Epithelial cell of proximal tubule (primary cell): ENCODE data around the gene CFL2. TPM values are rescaled to one million over a fixed set of nuclear protein-coding genes. Genes with fewer than 3 reads are reported as not detected.

Source experiments
- DNase-seq: peaks from one replicate; pipeline ENCODE4 v3.0.0-alpha.2; 2011; ENCODE audit warnings: low read depth
- H3K4me3 ChIP-seq: 2 replicates; pipeline ENCODE4 v1.5.1; 2011; ENCODE audit warnings: low read depth, mild to moderate bottlenecking, low read length
- CTCF ChIP-seq: conservative IDR thresholded peaks from 2 replicates; pipeline ENCODE4 v1.5.1; 2012; ENCODE audit warnings: low read depth, mild to moderate bottlenecking, low read length
- total RNA-seq: library from RNA; depleted of rRNA; stranded (reverse); fragments of >200 nt; gene quantifications from 2 replicates; pipeline ENCODE4 v1.2.3, GENCODE V29; 2015

Gene CFL2
- total RNA-seq, 1 donor from 2014 or later = 67.7 TPM

DNA sequence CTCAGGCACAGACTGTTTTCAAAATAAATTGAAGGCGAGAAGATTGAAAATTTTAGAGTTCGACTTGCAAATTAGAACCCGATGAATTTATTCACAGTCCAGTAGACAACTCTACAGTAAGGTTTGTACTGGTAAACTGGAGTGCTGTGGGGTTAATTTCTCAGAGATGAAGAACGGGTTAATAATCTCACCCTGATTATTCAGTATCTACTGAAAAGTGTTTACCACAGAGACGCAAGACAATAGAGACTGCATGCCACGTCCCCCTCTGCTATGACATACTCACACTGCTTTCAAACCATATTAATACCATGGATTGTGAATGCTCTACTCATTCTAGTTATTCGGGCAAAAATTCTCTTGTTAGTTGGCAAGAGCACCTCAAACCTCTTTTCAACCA, 36.1 kb downstream of the CFL2 start:
- DNase-seq = no peak
- no peak overlapping the region for H3K4me3 ChIP-seq
- TF ChIP-seq CTCF = no peak

GRCh38 chr14:34676516-34677211, 37.7 kb downstream of the CFL2 start:
- TF ChIP-seq CTCF = no peak
- no peak for DNase-seq
- H3K4me3 ChIP-seq = no peak overlapping the region

DNA sequence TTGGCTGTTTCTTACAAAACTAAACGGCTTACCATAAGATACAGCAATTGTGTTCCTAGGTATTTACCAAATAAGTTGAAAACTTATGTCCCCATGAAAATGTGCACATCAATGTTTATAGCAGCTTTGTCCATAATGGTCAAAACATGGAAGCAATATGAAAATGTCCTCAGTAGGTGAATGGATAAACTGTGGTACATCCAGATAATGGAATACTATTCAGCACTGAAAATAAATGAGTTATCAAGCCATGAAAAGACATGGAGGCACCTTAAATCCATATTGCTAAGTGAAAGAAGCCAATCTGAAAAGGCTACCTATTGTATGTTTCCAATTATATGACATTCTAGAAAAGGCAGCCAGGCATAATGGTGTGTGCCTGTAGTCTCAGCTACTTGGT, 40.7 kb downstream of the CFL2 start:
- no peak for TF ChIP-seq CTCF
- no peak for DNase-seq
- no peak overlapping the region for H3K4me3 ChIP-seq

DNA sequence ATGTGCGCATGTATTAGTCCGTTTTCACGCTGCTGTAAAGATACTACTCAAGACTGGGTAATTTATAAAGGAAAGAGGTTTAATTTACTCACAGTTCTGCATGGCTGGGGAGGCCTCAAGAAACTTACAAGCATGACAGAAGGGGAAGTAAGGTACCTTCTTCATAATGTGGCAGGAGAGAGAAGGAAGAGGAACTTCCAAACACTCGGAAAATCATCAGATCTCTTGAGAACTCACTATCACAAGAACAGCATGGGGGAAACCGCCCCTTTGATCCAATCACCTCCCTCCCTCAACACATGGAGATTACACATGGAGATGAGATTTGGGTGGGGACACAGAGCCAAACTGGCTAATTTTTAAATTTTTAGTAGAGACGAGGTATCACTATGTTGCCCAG, 42.7 kb downstream of the CFL2 start:
- no peak for DNase-seq
- no peak overlapping the region for H3K4me3 ChIP-seq
- no peak for TF ChIP-seq CTCF

DNA sequence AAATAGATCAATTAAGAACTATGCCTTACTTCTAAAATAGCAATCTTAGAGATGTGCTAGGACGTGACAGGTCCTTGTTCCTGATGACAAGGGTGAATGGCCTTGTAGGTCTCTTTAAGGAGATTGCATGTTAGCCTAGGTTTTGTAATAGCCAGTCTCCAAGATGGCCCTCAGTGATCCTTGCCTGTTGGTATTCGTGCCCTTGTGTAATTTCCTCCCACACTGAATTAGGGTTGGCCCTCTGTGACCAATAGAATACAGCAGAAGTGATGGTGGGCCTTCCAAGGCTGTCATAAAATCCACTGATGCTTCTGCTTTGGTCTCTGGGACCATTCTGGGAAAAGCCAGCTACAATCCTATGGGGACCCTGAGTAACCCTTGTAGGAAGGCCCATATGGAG, 46.3 kb downstream of the CFL2 start:
- H3K4me3 ChIP-seq = no peak overlapping the region
- no peak for DNase-seq
- no peak for TF ChIP-seq CTCF

- DNase-seq = no peak
- H3K4me3 ChIP-seq = no peak overlapping the region
- TF ChIP-seq CTCF = no peak
Measured at GRCh38 chr14:34667007-34667406, 47.4 kb downstream of the CFL2 start.

GRCh38 chr14:34665785-34666435, 48.5 kb downstream of the CFL2 start:
- no peak for DNase-seq
- TF ChIP-seq CTCF = no peak
- H3K4me3 ChIP-seq = no peak overlapping the region
